Neural progenitor cell (in vitro differentiated cells): Measurements from ENCODE around the gene MID1IP1.

Experiments used
- CTCF ChIP-seq: fragments of 200-600 bp; sonication (generic); IDR thresholded peaks from 2 replicates; pipeline ENCODE4 v1.5.1; 2017; ENCODE audit warnings: antibody characterized with exemption, mild to moderate bottlenecking
- EZH2 ChIP-seq: fragments of 200-600 bp; sonication (generic); IDR thresholded peaks from 2 replicates; pipeline ENCODE4 v1.6.1; 2017; ENCODE audit warnings: antibody characterized with exemption, mild to moderate bottlenecking, moderate library complexity

GRCh38 chrX:38754818-38755718 lies 46.2 kb upstream of the MID1IP1 start:
- TF ChIP-seq CTCF (no peak), EZH2 (no peak)
